LNCAP (cell line): Measurements from ENCODE around the gene MTSS2.
A peak's percentile ranks its signal among the peaks of the same experiment; 100 is the strongest.

Experiments
- CTCF ChIP-seq: fragments of 450-650 bp; IDR thresholded peaks from 2 replicates; pipeline ENCODE4 v1.5.1; 2017; ENCODE audit warnings: mild to moderate bottlenecking

Gene MTSS2

GRCh38 chr16:70658921-70659320 lies 26.9 kb downstream of the MTSS2 start:
- TF ChIP-seq CTCF = no peak

- TF ChIP-seq CTCF = no peak
Measured at GRCh38 chr16:70657956-70658355, 27.9 kb downstream of the MTSS2 start.

GRCh38 chr16:70656712-70657263 lies 29.1 kb downstream of the MTSS2 start:
- TF ChIP-seq CTCF = no peak

GRCh38 chr16:70656065-70656711 lies 29.7 kb downstream of the MTSS2 start:
- no peak for TF ChIP-seq CTCF

GRCh38 chr16:70653809-70654771 lies 31.8 kb downstream of the MTSS2 start:
- TF ChIP-seq CTCF = peak; percentile 83

GRCh38 chr16:70653406-70653805 lies 32.4 kb downstream of the MTSS2 start:
- TF ChIP-seq CTCF = no peak

- no peak for TF ChIP-seq CTCF
Measured at GRCh38 chr16:70652322-70652721, 33.5 kb downstream of the MTSS2 start.
